GM18873 (cell line): ENCODE data around the gene ARHGAP4.
A peak's percentile ranks its signal among the peaks of the same experiment; 100 is the strongest.

Experiments
- ATAC-seq: cut with Tn5 transposase; IDR thresholded peaks from one replicate; pipeline ENCODE4 v1.9.1; 2021; ENCODE audit warnings: mild to moderate bottlenecking, moderate library complexity, moderate number of reproducible peaks; ENCODE audit not compliant: unreplicated experiment, low FRiP score

Gene ARHGAP4

GRCh38 chrX:153908219-153908860 lies 17.7 kb downstream of the ARHGAP4 start:
- ATAC-seq, result no peak

- no peak for ATAC-seq
Observed at GRCh38 chrX:153907456-153907855, 18.6 kb downstream of the ARHGAP4 start.

GRCh38 chrX:153906126-153906917 lies 19.7 kb downstream of the ARHGAP4 start:
- ATAC-seq, result no peak

GRCh38 chrX:153905481-153906095 lies 20.5 kb downstream of the ARHGAP4 start:
- ATAC-seq, result no peak

GRCh38 chrX:153903991-153904957 lies 21.8 kb downstream of the ARHGAP4 start, which contains the start of gene AVPR2:
Gene AVPR2 (plus strand): TSS chrX:153904673. CDS start chrX:153905146, 473 bp downstream.
- no peak for ATAC-seq

- no peak for ATAC-seq
Observed at GRCh38 chrX:153903238-153903980, 22.7 kb downstream of the ARHGAP4 start.

GRCh38 chrX:153902385-153902784 lies 23.7 kb downstream of the ARHGAP4 start:
- no peak for ATAC-seq

- no peak for ATAC-seq
Observed at GRCh38 chrX:153901753-153902140, 24.3 kb downstream of the ARHGAP4 start.

GRCh38 chrX:153900831-153901752 lies 25.0 kb downstream of the ARHGAP4 start:
- peak; percentile 92 for ATAC-seq

- no peak for ATAC-seq
Observed at GRCh38 chrX:153897899-153898298, 28.2 kb downstream of the ARHGAP4 start.

GRCh38 chrX:153889123-153889522 lies 36.9 kb downstream of the ARHGAP4 start:
- no peak for ATAC-seq

GRCh38 chrX:153888344-153888743 lies 37.7 kb downstream of the ARHGAP4 start:
- ATAC-seq, result no peak

GRCh38 chrX:153887385-153887784 lies 38.7 kb downstream of the ARHGAP4 start:
- ATAC-seq, result no peak

GRCh38 chrX:153886915-153887314 lies 39.1 kb downstream of the ARHGAP4 start:
- no peak for ATAC-seq

GRCh38 chrX:153885968-153886903 lies 39.8 kb downstream of the ARHGAP4 start, which contains the start of gene L1CAM:
Gene L1CAM (minus strand): TSS chrX:153886173. CDS start chrX:153875836, 10,337 bp downstream.
- no peak for ATAC-seq

- no peak for ATAC-seq
Observed at GRCh38 chrX:153885208-153885787, 40.8 kb downstream of the ARHGAP4 start.

- ATAC-seq, result no peak
Observed at GRCh38 chrX:153884590-153884989, 41.5 kb downstream of the ARHGAP4 start.
